Astrocyte (in vitro differentiated cells and primary cell): ENCODE measurements around the gene PNKP. TPM values are rescaled to one million over a fixed set of nuclear protein-coding genes. Genes with fewer than 3 reads are reported as not detected.

Experiments used
- DNase-seq: peaks from one replicate; pipeline ENCODE4 v3.0.0-alpha.2; 2010; ENCODE audit warnings: low read depth
- FAIRE-seq: peaks from 2 replicates; lab custom pipeline; 2011; peaks lifted over from hg19 to GRCh38; lab: Jason Lieb, UNC
- H2AFZ ChIP-seq: 2 replicates; pipeline ENCODE4 v1.6.0; 2012; ENCODE audit warnings: low read depth, low read length, inconsistent platforms
- H3K27ac ChIP-seq: 2 replicates; pipeline ENCODE4 v1.5.1; 2011; ENCODE audit warnings: low read depth, low read length, inconsistent platforms
- H3K27me3 ChIP-seq: 2 replicates; pipeline ENCODE4 v1.6.0; 2011; ENCODE audit warnings: low read length, inconsistent platforms; ENCODE audit not compliant: insufficient read depth
- H3K36me3 ChIP-seq: 2 replicates; pipeline ENCODE4 v1.5.1; 2011; ENCODE audit warnings: low read length, inconsistent platforms; ENCODE audit not compliant: insufficient read depth
- H3K4me1 ChIP-seq: 2 replicates; pipeline ENCODE4 v1.5.1; 2011; ENCODE audit warnings: low read length, inconsistent platforms; ENCODE audit not compliant: insufficient read depth
- H3K4me2 ChIP-seq: 2 replicates; pipeline ENCODE4 v1.6.0; 2012; ENCODE audit warnings: low read length, inconsistent platforms
- H3K4me3 ChIP-seq: 2 replicates; pipeline ENCODE4 v1.5.1; 2011; ENCODE audit warnings: low read depth, mild to moderate bottlenecking, low read length, inconsistent platforms; ENCODE audit not compliant: insufficient read depth
- H3K79me2 ChIP-seq: 2 replicates; pipeline ENCODE4 v1.6.0; 2012; ENCODE audit warnings: mild to moderate bottlenecking, low read length, inconsistent platforms; ENCODE audit not compliant: insufficient read depth
- H3K9ac ChIP-seq: 2 replicates; pipeline ENCODE4 v1.6.0; 2012; ENCODE audit warnings: mild to moderate bottlenecking, low read length, inconsistent platforms
- H3K9me3 ChIP-seq: 2 replicates; pipeline ENCODE4 v1.5.1; 2012; ENCODE audit warnings: low read depth, mild to moderate bottlenecking, low read length, inconsistent platforms; ENCODE audit not compliant: insufficient read depth
- H4K20me1 ChIP-seq: 2 replicates; pipeline ENCODE4 v1.6.0; 2012; ENCODE audit warnings: low read length, inconsistent platforms; ENCODE audit not compliant: insufficient read depth
- H3K27ac Mint-ChIP-seq: one replicate; pipeline ENCODE4 v1.8.0; 2021; ENCODE audit warnings: mild to moderate bottlenecking, mixed read lengths; ENCODE audit not compliant: unreplicated experiment
- H3K27me3 Mint-ChIP-seq: one replicate; pipeline ENCODE4 v1.8.0; 2021; ENCODE audit warnings: low read depth, mixed read lengths; ENCODE audit not compliant: unreplicated experiment
- H3K36me3 Mint-ChIP-seq: one replicate; pipeline ENCODE4 v1.8.0; 2021; ENCODE audit warnings: low read depth, mixed read lengths; ENCODE audit not compliant: unreplicated experiment
- H3K4me1 Mint-ChIP-seq: one replicate; pipeline ENCODE4 v1.8.0; 2021; ENCODE audit warnings: low read depth, mixed read lengths; ENCODE audit not compliant: unreplicated experiment
- H3K4me3 Mint-ChIP-seq: one replicate; pipeline ENCODE4 v1.8.0; 2021; ENCODE audit warnings: mild to moderate bottlenecking, moderate library complexity, mixed read lengths; ENCODE audit not compliant: unreplicated experiment
- H3K9me3 Mint-ChIP-seq: one replicate; pipeline ENCODE4 v1.8.0; 2021; ENCODE audit warnings: mild to moderate bottlenecking, mixed read lengths; ENCODE audit not compliant: unreplicated experiment
- EZH2 ChIP-seq: IDR thresholded peaks from 2 replicates; pipeline ENCODE4 v1.6.1; 2012; ENCODE audit warnings: mild to moderate bottlenecking, low read length, inconsistent platforms; ENCODE audit not compliant: insufficient read depth
- total RNA-seq: library from RNA; stranded (reverse); gene quantifications from 2 replicates; pipeline ENCODE4 v1.2.1, GENCODE V29; 2021
- TF ChIP-seq, protein P1 (sequence below): IDR thresholded peaks from 2 replicates; pipeline ENCODE4 v1.5.1; 2011; ENCODE audit warnings: low read depth, mild to moderate bottlenecking, inconsistent platforms, low read length, moderate library complexity; ENCODE audit not compliant: insufficient read depth

Gene PNKP
- total RNA-seq, 1 donor from 2014 or later, result 54.8 TPM

DNA sequence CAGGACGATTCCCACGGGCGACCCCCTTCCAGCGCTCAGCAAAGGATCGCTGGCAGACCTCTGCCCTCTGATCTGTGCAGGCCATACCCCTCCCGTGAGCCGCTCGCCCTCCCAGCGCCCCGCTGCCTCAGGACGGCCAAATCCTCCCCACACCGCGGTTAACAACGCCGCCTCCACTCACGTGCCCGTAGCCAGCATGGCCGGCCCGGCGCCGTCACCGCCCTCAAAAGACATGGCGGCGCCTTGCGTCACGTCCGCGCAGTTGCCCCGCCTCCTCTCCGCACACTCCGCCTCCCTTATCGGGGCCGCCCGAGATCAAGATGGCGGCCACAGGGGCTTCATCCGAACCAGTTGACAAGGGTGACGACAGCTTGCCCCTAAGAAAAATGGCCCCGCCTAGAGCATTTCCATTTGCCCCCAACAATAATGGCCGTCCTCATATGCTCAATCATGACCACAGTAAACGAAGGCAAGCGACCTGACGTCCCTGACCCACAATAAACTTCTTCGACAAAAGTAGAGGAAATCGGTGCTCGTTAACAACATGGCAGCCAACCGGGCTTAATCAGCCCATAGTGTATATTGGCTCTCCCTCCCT lies 9.1 kb upstream of the PNKP start:
- Histone ChIP-seq H3K27me3 (no peaks in the 10 kb centered on the region), H4K20me1 (peaks cover 5% of the 10 kb centered on the region), H3K27ac (peak overlapping the region; percentile 100), H3K4me1 (peaks cover 20% of the 10 kb centered on the region), H3K4me3 (peak overlapping the region; percentile 88), H3K79me2 (peaks cover 51% of the 10 kb centered on the region), H3K36me3 (no peaks in the 10 kb centered on the region), H3K9me3 (no peaks in the 10 kb centered on the region), H3K4me2 (peak overlapping the region; percentile 93), H3K9ac (peak overlapping the region; percentile 99), H2AFZ (peak overlapping the region; percentile 95)
- TF ChIP-seq, protein P1, sequence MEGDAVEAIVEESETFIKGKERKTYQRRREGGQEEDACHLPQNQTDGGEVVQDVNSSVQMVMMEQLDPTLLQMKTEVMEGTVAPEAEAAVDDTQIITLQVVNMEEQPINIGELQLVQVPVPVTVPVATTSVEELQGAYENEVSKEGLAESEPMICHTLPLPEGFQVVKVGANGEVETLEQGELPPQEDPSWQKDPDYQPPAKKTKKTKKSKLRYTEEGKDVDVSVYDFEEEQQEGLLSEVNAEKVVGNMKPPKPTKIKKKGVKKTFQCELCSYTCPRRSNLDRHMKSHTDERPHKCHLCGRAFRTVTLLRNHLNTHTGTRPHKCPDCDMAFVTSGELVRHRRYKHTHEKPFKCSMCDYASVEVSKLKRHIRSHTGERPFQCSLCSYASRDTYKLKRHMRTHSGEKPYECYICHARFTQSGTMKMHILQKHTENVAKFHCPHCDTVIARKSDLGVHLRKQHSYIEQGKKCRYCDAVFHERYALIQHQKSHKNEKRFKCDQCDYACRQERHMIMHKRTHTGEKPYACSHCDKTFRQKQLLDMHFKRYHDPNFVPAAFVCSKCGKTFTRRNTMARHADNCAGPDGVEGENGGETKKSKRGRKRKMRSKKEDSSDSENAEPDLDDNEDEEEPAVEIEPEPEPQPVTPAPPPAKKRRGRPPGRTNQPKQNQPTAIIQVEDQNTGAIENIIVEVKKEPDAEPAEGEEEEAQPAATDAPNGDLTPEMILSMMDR, result no peak
- TF ChIP-seq EZH2, result no peak
- Mint-ChIP-seq H3K9me3 (no peaks in the 10 kb centered on the region), H3K27me3 (no peaks in the 10 kb centered on the region), H3K36me3 (peaks cover 14% of the 10 kb centered on the region), H3K4me3 (no peak overlapping the region), H3K4me1 (peaks cover 3% of the 10 kb centered on the region), H3K27ac (no peak overlapping the region)
- DNase-seq, result peak; percentile 96
- FAIRE-seq, result peak; percentile 34

DNA sequence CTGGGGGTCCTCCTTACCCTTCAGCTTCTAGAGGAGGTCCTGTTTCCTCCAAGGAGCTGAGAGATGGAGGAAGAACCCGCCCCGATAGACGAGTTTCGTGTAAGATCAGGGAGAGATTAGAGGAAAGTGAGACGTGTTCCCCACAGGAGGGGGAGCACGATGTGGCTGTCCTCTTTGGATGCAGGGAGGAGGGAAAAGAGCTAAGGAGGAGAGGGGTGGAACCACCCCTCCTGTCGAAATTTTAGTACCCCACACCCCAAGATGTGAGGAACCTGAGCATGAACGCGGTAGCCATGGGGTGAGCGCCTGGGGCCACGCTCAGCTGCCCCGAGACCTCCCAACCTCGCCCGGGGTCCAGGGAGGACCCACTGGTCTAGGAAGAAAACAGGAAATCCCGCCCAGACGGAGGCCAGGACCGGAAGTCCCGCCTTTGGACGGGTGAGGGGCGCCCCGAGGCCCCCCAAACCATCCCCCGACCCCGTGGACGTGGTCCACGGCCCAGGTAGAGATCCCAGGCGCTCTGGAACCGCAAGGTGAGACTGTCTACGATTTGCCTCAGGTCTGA lies 8.6 kb upstream of the PNKP start:
- FAIRE-seq (no peak), DNase-seq (no peak)
- no peak overlapping the region for H3K4me3 Mint-ChIP-seq
- peak overlapping the region; percentile 88 for H3K4me3 ChIP-seq
- peak overlapping the region; percentile 100 for H3K27ac ChIP-seq
- H3K27me3 Mint-ChIP-seq, result no peaks in the 10 kb centered on the region
- H3K27ac Mint-ChIP-seq, result no peak overlapping the region
- no peaks in the 10 kb centered on the region for H3K9me3 ChIP-seq
- TF ChIP-seq, protein P1, result no peak
- TF ChIP-seq EZH2, result no peak
- peaks cover 55% of the 10 kb centered on the region for H3K79me2 ChIP-seq
- H2AFZ ChIP-seq, result peak overlapping the region; percentile 68
- peak overlapping the region; percentile 93 for H3K4me2 ChIP-seq
- peaks cover 14% of the 10 kb centered on the region for H3K36me3 Mint-ChIP-seq
- H3K9me3 Mint-ChIP-seq, result no peaks in the 10 kb centered on the region
- H3K4me1 ChIP-seq, result peaks cover 20% of the 10 kb centered on the region
- peaks cover 4% of the 10 kb centered on the region for H3K36me3 ChIP-seq
- peaks cover 5% of the 10 kb centered on the region for H4K20me1 ChIP-seq
- no peaks in the 10 kb centered on the region for H3K27me3 ChIP-seq
- H3K4me1 Mint-ChIP-seq, result peaks cover 3% of the 10 kb centered on the region
- peak overlapping the region; percentile 99 for H3K9ac ChIP-seq

DNA sequence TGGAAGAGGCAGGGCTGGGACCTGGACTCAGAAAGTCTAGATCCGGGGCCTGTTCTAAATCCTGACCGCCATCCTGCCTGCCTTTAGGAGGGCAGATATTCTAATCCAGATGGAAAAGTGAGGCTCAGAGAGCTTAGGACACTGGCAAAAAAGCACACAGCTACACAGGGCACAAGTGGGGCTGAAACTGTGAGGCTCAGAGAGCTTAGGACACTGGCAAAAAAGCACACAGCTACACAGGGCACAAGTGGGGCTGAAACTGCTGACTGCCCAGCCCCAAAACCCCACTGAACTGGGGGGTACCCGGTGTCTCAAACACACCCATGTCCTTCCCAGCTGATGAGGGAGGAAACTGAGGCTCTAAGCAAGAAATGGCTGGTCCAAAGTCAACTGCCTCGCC lies 7.8 kb upstream of the PNKP start:
- H3K4me1 Mint-ChIP-seq, result peaks cover 5% of the 10 kb centered on the region
- Histone ChIP-seq H2AFZ (no peak overlapping the region), H3K9me3 (no peaks in the 10 kb centered on the region), H4K20me1 (peaks cover 5% of the 10 kb centered on the region), H3K4me1 (peaks cover 27% of the 10 kb centered on the region), H3K9ac (peak overlapping the region; percentile 99), H3K4me2 (peak overlapping the region; percentile 93), H3K27ac (peak overlapping the region; percentile 100), H3K36me3 (peaks cover 4% of the 10 kb centered on the region), H3K27me3 (no peaks in the 10 kb centered on the region), H3K79me2 (peaks cover 63% of the 10 kb centered on the region), H3K4me3 (peak overlapping the region; percentile 88)
- TF ChIP-seq, protein P1, result no peak
- TF ChIP-seq EZH2, result no peak
- H3K36me3 Mint-ChIP-seq, result peaks cover 13% of the 10 kb centered on the region
- H3K4me3 Mint-ChIP-seq, result no peak overlapping the region
- FAIRE-seq, result no peak
- no peaks in the 10 kb centered on the region for H3K9me3 Mint-ChIP-seq
- H3K27me3 Mint-ChIP-seq, result no peaks in the 10 kb centered on the region
- H3K27ac Mint-ChIP-seq, result no peak overlapping the region
- DNase-seq, result no peak
